SK-N-SH (cell line): ENCODE results near the gene CCNJL.

ENCODE experiments used
- NRF1 ChIP-seq: IDR thresholded peaks from 2 replicates; pipeline ENCODE4 v1.6.1; 2012; ENCODE audit warnings: low read depth, mild to moderate bottlenecking, low read length
- SMC3 ChIP-seq: IDR thresholded peaks from 2 replicates; pipeline ENCODE4 v1.6.1; 2012; ENCODE audit warnings: low read depth, low read length, improper control_type of control experiment
- USF2 ChIP-seq: fragments of 150-350 bp; IDR thresholded peaks from 2 replicates; pipeline ENCODE4 v1.6.1; 2017; ENCODE audit warnings: antibody characterized with exemption, low read length, low read depth, borderline replicate concordance
- YY1 ChIP-seq: IDR thresholded peaks from 2 replicates; pipeline ENCODE4 v1.4.0; 2012; ENCODE audit warnings: low read depth, mild to moderate bottlenecking
- TF ChIP-seq, protein P1 (sequence below): fragments of 200-600 bp; sonication (generic); IDR thresholded peaks from 2 replicates; pipeline ENCODE4 v1.6.1; 2017; ENCODE audit warnings: antibody characterized with exemption, mild to moderate bottlenecking, moderate library complexity

GRCh38 chr5:160349935-160350303 is 37.6 kb upstream of the CCNJL start:
- TF ChIP-seq SMC3 (no peak), NRF1 (no peak), YY1 (no peak), USF2 (no peak)
- TF ChIP-seq, protein P1, sequence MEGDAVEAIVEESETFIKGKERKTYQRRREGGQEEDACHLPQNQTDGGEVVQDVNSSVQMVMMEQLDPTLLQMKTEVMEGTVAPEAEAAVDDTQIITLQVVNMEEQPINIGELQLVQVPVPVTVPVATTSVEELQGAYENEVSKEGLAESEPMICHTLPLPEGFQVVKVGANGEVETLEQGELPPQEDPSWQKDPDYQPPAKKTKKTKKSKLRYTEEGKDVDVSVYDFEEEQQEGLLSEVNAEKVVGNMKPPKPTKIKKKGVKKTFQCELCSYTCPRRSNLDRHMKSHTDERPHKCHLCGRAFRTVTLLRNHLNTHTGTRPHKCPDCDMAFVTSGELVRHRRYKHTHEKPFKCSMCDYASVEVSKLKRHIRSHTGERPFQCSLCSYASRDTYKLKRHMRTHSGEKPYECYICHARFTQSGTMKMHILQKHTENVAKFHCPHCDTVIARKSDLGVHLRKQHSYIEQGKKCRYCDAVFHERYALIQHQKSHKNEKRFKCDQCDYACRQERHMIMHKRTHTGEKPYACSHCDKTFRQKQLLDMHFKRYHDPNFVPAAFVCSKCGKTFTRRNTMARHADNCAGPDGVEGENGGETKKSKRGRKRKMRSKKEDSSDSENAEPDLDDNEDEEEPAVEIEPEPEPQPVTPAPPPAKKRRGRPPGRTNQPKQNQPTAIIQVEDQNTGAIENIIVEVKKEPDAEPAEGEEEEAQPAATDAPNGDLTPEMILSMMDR = no peak
